Measurements from ENCODE around the gene PTPRK.
"Not testable (repeated sequence)": the region's sequence is repeated elsewhere in the genome, so short reads cannot be mapped to it uniquely, and the experiment has no call there.

PTPRK gene

GRCh38 chr6:128446497-128446896 lies 73.9 kb downstream of the PTPRK start:
- H3K9me3 ChIP-seq (ENCODE audit: control insufficient read depth, insufficient read depth, low read length), result no peaks in the 10 kb centered on the region
- H3K27me3 ChIP-seq (ENCODE audit: control insufficient read depth, insufficient read depth, low read length), result no peaks in the 10 kb centered on the region
- H3K27ac ChIP-seq (ENCODE audit: low read length), result no peak overlapping the region
- no CpG with 5 or more reads among the region's 3 CpGs for WGBS (ENCODE audit: insufficient coverage, insufficient read length)
- H3K4me3 ChIP-seq (ENCODE audit: low read length), result no peak overlapping the region
- no peaks in the 10 kb centered on the region for H3K36me3 ChIP-seq (ENCODE audit: control insufficient read depth, insufficient read depth, low read length)
- no peak for DNase-seq (ENCODE audit: low read depth, low spot score)
- no peaks in the 10 kb centered on the region for H3K4me1 ChIP-seq (ENCODE audit: control insufficient read depth, insufficient read depth, low read length)

DNA sequence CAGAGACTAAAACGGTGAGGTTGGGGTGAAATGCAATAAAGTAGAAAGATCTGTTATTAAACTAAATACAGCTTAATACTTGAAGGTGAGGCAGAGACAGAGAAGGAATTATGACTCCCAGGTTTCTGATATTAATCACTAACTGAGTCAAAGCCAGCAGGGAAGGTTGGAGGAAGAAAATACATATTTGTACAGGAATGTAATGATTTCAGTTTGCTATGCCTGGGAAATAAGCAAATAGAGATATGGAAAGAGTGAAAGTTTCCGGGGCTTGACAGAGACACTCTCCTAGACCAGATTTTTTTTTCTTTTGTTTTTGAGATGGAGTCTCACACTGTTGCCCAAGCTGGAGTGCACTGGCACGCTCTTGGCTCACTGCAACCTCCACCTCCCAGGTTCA lies 76.8 kb downstream of the PTPRK start:
- no peak for DNase-seq (ENCODE audit: low read depth, low spot score)
- no peaks in the 10 kb centered on the region for H3K9me3 ChIP-seq (ENCODE audit: control insufficient read depth, insufficient read depth, low read length)
- H3K4me1 ChIP-seq (ENCODE audit: control insufficient read depth, insufficient read depth, low read length), result no peaks in the 10 kb centered on the region; the same call in 1 of the 2 replicates
- no peaks in the 10 kb centered on the region for H3K27me3 ChIP-seq (ENCODE audit: control insufficient read depth, insufficient read depth, low read length)
- H3K4me3 ChIP-seq (ENCODE audit: low read length), result no peak overlapping the region
- no CpG with 5 or more reads among the region's 3 CpGs for WGBS (ENCODE audit: insufficient coverage, insufficient read length)
- no peak overlapping the region for H3K27ac ChIP-seq (ENCODE audit: low read length)
- no peaks in the 10 kb centered on the region for H3K36me3 ChIP-seq (ENCODE audit: control insufficient read depth, insufficient read depth, low read length)

DNA sequence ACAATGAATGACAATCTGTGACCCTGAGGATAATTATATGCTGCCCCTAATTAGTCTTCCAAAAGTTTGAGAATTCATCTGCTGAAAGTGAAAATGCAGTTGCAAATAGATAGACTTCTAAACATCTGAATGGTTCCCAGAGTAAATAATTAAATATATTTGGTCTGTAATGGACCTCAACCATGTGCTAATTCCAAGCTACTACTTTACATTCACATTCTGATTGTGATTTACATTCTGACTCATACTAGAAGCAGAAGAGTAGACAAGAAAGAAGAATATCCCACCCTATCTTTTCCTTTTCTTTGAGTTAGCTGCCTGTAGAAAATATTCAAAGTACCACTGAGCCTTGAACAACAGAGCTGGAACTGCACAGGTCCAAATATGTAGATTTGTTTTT lies 80.8 kb downstream of the PTPRK start:
- no peaks in the 10 kb centered on the region for H3K9me3 ChIP-seq (ENCODE audit: control insufficient read depth, insufficient read depth, low read length)
- DNase-seq (ENCODE audit: low read depth, low spot score), result no peak
- no peak overlapping the region for H3K4me3 ChIP-seq (ENCODE audit: low read length)
- no peak overlapping the region for H3K27ac ChIP-seq (ENCODE audit: low read length)
- H3K27me3 ChIP-seq (ENCODE audit: control insufficient read depth, insufficient read depth, low read length), result no peaks in the 10 kb centered on the region
- no peaks in the 10 kb centered on the region for H3K36me3 ChIP-seq (ENCODE audit: control insufficient read depth, insufficient read depth, low read length)
- H3K4me1 ChIP-seq (ENCODE audit: control insufficient read depth, insufficient read depth, low read length), result no peaks in the 10 kb centered on the region; the same call in 1 of the 2 replicates

DNA sequence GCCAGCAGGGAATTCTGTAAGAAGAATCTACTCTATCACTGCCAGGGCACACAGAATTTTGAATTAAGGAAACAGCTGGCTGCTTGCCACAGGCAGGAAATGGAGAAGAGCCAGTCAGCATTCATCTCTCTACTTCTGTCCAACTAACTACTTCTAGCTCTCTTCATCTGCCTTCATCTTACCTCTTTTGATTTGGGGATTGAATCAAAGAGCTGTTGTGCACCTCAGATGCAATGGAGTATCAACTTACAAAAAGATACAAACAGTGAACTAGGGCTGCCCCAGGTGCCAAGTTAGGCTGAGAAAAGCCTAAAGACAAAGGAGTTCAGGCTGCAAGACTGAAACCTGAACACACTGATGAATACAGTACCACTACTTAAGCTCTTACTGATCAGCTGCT lies 82.0 kb downstream of the PTPRK start:
- Histone ChIP-seq H3K36me3 (ENCODE audit: control insufficient read depth, insufficient read depth, low read length) (no peaks in the 10 kb centered on the region), H3K27me3 (ENCODE audit: control insufficient read depth, insufficient read depth, low read length) (no peaks in the 10 kb centered on the region), H3K9me3 (ENCODE audit: control insufficient read depth, insufficient read depth, low read length) (no peaks in the 10 kb centered on the region), H3K4me1 (ENCODE audit: control insufficient read depth, insufficient read depth, low read length) (no peaks in the 10 kb centered on the region; the same call in 1 of the 2 replicates), H3K27ac (ENCODE audit: low read length) (no peak overlapping the region), H3K4me3 (ENCODE audit: low read length) (no peak overlapping the region)
- no peak for DNase-seq (ENCODE audit: low read depth, low spot score)

GRCh38 chr6:128437685-128438084 lies 82.7 kb downstream of the PTPRK start:
- Histone ChIP-seq H3K4me3 (ENCODE audit: low read length) (no peak overlapping the region), H3K4me1 (ENCODE audit: control insufficient read depth, insufficient read depth, low read length) (no peaks in the 10 kb centered on the region; the same call in 1 of the 2 replicates), H3K27ac (ENCODE audit: low read length) (no peak overlapping the region), H3K27me3 (ENCODE audit: control insufficient read depth, insufficient read depth, low read length) (no peaks in the 10 kb centered on the region), H3K36me3 (ENCODE audit: control insufficient read depth, insufficient read depth, low read length) (no peaks in the 10 kb centered on the region), H3K9me3 (ENCODE audit: control insufficient read depth, insufficient read depth, low read length) (no peaks in the 10 kb centered on the region)
- no peak for DNase-seq (ENCODE audit: low read depth, low spot score)
- no CpG with 5 or more reads among the region's 10 CpGs for WGBS (ENCODE audit: insufficient coverage, insufficient read length)

DNA sequence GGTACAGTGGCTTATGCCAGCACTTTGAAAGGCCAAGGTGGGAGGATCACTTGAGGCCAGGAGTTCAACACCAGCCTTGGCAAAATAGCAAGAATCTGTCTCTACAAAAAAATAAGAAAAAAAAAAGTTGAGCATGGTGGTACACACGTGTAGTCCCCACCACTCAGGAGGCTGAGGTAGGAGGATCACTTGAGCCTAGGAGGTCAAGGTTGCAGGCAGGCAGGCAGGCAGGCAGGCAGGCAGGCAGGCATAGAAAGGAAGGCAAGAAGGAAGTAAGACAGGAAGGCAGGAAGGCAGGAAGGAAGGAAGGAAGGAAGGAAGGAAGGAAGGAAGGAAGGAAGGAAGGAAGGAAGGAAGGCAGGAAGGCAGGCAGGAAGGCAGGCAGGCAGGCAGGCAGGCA lies 85.6 kb downstream of the PTPRK start:
- not testable (repeated sequence) for H3K4me1 ChIP-seq (ENCODE audit: control insufficient read depth, insufficient read depth, low read length); H3K36me3 ChIP-seq (ENCODE audit: control insufficient read depth, insufficient read depth, low read length); H3K9me3 ChIP-seq (ENCODE audit: control insufficient read depth, insufficient read depth, low read length); H3K4me3 ChIP-seq (ENCODE audit: low read length); DNase-seq (ENCODE audit: low read depth, low spot score); H3K27ac ChIP-seq (ENCODE audit: low read length); H3K27me3 ChIP-seq (ENCODE audit: control insufficient read depth, insufficient read depth, low read length)
- no CpG with 5 or more reads among the region's 1 CpG for WGBS (ENCODE audit: insufficient coverage, insufficient read length)

DNA sequence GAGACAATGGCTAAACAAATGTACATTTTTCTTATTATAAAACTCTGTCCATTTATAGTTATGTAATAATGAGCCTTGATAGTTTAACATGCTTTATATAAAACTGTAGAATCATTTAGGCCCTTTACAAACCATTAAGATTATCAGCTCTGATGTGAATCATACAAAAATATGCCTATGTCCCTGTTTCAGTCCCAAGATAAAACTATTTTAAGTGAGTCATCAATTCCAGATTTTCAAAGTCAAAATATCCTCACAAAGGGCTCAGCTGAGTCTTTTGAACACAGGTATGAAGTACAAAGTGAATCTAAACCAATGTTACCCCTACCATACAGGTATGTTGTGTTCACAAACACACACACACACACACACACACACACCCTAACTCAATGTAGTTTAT lies 88.0 kb downstream of the PTPRK start:
- no peak for DNase-seq (ENCODE audit: low read depth, low spot score)
- no peaks in the 10 kb centered on the region for H3K9me3 ChIP-seq (ENCODE audit: control insufficient read depth, insufficient read depth, low read length)
- H3K4me1 ChIP-seq (ENCODE audit: control insufficient read depth, insufficient read depth, low read length), result no peaks in the 10 kb centered on the region
- no peaks in the 10 kb centered on the region for H3K27me3 ChIP-seq (ENCODE audit: control insufficient read depth, insufficient read depth, low read length)
- H3K36me3 ChIP-seq (ENCODE audit: control insufficient read depth, insufficient read depth, low read length), result no peaks in the 10 kb centered on the region
- no peak overlapping the region for H3K4me3 ChIP-seq (ENCODE audit: low read length)
- H3K27ac ChIP-seq (ENCODE audit: low read length), result no peak overlapping the region

GRCh38 chr6:128427139-128427538 lies 93.3 kb downstream of the PTPRK start:
- Histone ChIP-seq H3K4me3 (ENCODE audit: low read length) (no peak overlapping the region), H3K27me3 (ENCODE audit: control insufficient read depth, insufficient read depth, low read length) (no peaks in the 10 kb centered on the region), H3K9me3 (ENCODE audit: control insufficient read depth, insufficient read depth, low read length) (no peaks in the 10 kb centered on the region), H3K36me3 (ENCODE audit: control insufficient read depth, insufficient read depth, low read length) (no peaks in the 10 kb centered on the region), H3K27ac (ENCODE audit: low read length) (no peak overlapping the region), H3K4me1 (ENCODE audit: control insufficient read depth, insufficient read depth, low read length) (no peaks in the 10 kb centered on the region)
- WGBS (ENCODE audit: insufficient coverage, insufficient read length), result no CpG with 5 or more reads among the region's 1 CpG
- DNase-seq (ENCODE audit: low read depth, low spot score), result no peak

- WGBS (ENCODE audit: insufficient coverage, insufficient read length), result no CpG with 5 or more reads among the region's 2 CpGs
- H3K4me1 ChIP-seq (ENCODE audit: control insufficient read depth, insufficient read depth, low read length), result no peaks in the 10 kb centered on the region
- H3K27ac ChIP-seq (ENCODE audit: low read length), result no peak overlapping the region
- H3K27me3 ChIP-seq (ENCODE audit: control insufficient read depth, insufficient read depth, low read length), result no peaks in the 10 kb centered on the region
- no peak for DNase-seq (ENCODE audit: low read depth, low spot score)
- H3K9me3 ChIP-seq (ENCODE audit: control insufficient read depth, insufficient read depth, low read length), result no peaks in the 10 kb centered on the region
- H3K4me3 ChIP-seq (ENCODE audit: low read length), result no peak overlapping the region
- no peaks in the 10 kb centered on the region for H3K36me3 ChIP-seq (ENCODE audit: control insufficient read depth, insufficient read depth, low read length)
Measured at GRCh38 chr6:128425856-128426255, 94.5 kb downstream of the PTPRK start.

GRCh38 chr6:128422871-128423270 lies 97.5 kb downstream of the PTPRK start:
- DNase-seq (ENCODE audit: low read depth, low spot score), result no peak
- Histone ChIP-seq H3K4me1 (ENCODE audit: control insufficient read depth, insufficient read depth, low read length) (no peaks in the 10 kb centered on the region), H3K36me3 (ENCODE audit: control insufficient read depth, insufficient read depth, low read length) (no peaks in the 10 kb centered on the region), H3K4me3 (ENCODE audit: low read length) (no peak overlapping the region), H3K9me3 (ENCODE audit: control insufficient read depth, insufficient read depth, low read length) (no peaks in the 10 kb centered on the region), H3K27me3 (ENCODE audit: control insufficient read depth, insufficient read depth, low read length) (no peaks in the 10 kb centered on the region), H3K27ac (ENCODE audit: low read length) (no peak overlapping the region)
- no CpG with 5 or more reads among the region's 1 CpG for WGBS (ENCODE audit: insufficient coverage, insufficient read length)

GRCh38 chr6:128422200-128422599 lies 98.2 kb downstream of the PTPRK start:
- H3K36me3 ChIP-seq (ENCODE audit: control insufficient read depth, insufficient read depth, low read length), result no peaks in the 10 kb centered on the region
- no peak overlapping the region for H3K4me3 ChIP-seq (ENCODE audit: low read length)
- H3K27me3 ChIP-seq (ENCODE audit: control insufficient read depth, insufficient read depth, low read length), result no peaks in the 10 kb centered on the region
- no peaks in the 10 kb centered on the region for H3K4me1 ChIP-seq (ENCODE audit: control insufficient read depth, insufficient read depth, low read length)
- no peak for DNase-seq (ENCODE audit: low read depth, low spot score)
- no peak overlapping the region for H3K27ac ChIP-seq (ENCODE audit: low read length)
- H3K9me3 ChIP-seq (ENCODE audit: control insufficient read depth, insufficient read depth, low read length), result no peaks in the 10 kb centered on the region
